NCI-H526 treated with DMSO at 0.1 percent for 48 hours (cell line): Measurements from ENCODE around the gene ADGRG2.

ENCODE experiments used
- DNase-seq: peaks from one replicate; lab custom pipeline; 2025; lab: John Stamatoyannopoulos, UW

The ADGRG2 gene, protein sequence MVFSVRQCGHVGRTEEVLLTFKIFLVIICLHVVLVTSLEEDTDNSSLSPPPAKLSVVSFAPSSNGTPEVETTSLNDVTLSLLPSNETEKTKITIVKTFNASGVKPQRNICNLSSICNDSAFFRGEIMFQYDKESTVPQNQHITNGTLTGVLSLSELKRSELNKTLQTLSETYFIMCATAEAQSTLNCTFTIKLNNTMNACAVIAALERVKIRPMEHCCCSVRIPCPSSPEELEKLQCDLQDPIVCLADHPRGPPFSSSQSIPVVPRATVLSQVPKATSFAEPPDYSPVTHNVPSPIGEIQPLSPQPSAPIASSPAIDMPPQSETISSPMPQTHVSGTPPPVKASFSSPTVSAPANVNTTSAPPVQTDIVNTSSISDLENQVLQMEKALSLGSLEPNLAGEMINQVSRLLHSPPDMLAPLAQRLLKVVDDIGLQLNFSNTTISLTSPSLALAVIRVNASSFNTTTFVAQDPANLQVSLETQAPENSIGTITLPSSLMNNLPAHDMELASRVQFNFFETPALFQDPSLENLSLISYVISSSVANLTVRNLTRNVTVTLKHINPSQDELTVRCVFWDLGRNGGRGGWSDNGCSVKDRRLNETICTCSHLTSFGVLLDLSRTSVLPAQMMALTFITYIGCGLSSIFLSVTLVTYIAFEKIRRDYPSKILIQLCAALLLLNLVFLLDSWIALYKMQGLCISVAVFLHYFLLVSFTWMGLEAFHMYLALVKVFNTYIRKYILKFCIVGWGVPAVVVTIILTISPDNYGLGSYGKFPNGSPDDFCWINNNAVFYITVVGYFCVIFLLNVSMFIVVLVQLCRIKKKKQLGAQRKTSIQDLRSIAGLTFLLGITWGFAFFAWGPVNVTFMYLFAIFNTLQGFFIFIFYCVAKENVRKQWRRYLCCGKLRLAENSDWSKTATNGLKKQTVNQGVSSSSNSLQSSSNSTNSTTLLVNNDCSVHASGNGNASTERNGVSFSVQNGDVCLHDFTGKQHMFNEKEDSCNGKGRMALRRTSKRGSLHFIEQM

DNA sequence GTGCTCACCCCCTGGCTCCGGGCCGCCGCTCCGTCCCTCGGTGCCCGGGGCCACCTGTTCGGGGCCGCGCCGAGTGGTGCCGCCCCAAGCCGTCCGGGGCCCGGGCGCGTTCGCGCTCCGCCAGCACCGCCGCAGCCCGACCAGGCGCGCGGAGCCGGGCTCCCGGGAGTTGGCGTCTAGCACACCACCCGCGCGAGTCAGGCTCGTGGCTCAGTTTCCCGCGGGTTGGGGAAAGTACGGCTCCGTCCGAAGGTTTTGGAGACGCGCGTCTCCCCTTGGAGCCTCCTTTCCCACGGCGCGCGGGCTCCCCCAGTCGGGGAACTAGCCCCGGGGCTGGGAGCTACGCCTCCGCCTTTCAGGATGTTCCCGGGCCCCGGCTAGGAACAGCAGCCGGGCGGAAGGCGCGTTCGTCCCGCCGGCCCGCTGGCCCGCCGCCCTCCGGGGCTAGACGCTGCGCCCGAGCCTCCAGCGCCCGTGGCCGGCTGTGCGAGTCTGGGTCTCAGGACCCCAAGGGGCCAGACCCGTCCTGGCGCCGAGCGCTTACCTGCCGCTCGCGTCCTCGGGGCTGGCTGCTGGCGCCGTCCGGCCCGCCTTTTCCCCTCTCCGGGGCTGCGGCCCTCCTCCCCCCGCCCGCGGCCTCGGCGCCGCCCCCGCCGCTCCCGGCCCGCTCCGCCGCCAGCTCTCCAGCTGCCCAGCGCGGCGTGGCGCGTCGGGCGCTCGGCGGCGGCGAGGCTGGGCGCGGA lies at the start of gene ADGRG2:
ADGRG2 (minus strand) TSS at position 571 of the 743 bp plus-strand sequence. CDS start 53,634 bp downstream, outside the sequence.
- no peak for DNase-seq

DNA sequence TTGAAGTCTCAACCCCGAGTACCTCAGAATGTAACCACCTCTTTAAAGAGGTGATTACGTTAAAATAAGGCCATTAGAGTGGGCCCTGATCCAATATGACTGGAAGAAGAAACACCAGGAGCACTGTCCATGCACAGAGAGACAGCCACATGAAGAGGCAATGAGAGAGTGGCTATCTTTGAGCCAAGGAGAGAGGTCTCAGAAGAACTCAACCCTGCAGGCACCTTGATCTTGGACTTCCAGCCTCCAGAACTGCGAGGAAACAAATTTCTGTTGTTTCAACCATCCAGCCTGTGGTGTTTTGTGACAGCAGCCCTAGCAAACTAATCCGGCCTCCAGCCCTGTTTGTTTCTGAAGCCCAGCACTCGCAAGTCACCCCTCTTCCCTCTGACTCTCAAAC lies 46.3 kb upstream of the ADGRG2 start:
- no peak for DNase-seq

DNA sequence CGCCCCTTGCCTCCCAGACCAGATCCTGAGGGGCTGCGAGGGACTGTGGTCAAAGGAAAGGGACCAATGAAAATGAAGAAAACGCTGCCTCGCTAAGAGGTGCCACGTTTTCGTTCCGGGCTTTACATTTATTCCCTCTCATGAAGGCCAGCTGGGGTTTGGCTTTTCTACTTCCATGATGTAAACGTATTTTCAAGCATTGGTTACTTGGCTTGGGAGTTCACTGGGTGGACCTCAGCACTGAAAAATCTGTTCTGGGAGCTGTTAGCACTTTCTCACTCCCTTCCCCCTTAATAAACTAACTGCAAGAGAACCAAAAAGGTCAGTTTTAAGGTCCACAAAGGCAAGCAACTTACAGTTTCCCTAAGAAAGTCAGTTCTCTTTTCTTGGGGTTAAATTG lies 40.6 kb upstream of the ADGRG2 start:
- DNase-seq, result no peak

DNA sequence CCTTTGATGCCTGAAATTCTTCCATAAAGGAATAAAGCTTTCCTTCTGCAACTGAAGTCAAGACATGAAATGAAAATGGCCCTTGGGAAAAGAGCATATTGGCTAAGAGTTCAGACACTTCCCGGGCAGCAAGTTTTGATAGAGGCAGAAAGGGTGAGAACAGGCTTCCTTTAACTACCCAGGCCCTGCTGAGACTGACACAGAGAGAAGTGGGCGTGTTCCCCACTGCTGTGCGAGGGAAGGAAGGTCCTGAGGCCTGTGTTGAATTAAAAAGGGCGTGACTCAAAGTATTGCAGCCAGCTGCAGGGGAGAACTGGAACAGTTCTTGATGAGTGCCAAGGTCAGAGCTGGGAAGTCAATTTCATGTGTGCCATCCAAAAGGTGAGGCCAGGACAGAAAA lies 33.9 kb upstream of the ADGRG2 start:
- DNase-seq, result no peak

DNA sequence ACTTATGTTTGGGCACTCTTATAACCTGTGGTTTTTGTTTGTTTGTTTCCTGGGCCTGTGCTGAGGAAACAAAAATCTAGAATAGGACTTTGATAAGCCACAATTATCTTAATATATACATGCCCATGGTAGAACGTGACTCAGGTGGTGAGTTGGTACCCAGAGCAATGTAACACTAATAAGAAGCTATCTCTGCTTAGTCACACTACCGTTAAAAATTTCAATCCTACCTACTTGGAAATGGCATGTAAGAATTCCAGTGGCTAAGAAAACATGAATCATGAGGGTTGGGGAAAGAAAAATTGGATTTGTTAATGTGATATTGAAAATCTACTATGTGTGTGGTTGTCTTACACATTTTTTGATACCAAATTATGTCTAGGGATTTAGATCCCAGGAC lies 30.5 kb upstream of the ADGRG2 start:
- DNase-seq, result no peak

DNA sequence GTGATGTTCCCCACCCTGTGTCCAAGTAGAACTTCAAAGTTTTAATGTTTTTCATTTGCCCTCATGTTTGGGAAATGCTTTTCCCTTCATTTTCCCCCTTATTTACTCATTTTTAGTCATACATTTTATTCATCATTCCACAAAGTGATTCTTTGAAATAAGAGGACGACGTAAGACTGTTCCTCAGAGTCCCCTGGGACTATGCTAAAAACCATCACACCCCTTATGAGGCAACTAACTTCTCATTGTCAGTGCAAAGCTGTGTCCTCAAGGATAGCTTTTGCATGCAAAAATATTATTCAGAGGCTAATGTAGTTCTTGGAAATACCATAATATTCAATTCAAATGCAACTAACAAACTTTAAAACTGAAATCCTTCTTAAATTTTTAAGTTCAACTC lies 14.8 kb upstream of the ADGRG2 start:
- DNase-seq, result no peak

DNA sequence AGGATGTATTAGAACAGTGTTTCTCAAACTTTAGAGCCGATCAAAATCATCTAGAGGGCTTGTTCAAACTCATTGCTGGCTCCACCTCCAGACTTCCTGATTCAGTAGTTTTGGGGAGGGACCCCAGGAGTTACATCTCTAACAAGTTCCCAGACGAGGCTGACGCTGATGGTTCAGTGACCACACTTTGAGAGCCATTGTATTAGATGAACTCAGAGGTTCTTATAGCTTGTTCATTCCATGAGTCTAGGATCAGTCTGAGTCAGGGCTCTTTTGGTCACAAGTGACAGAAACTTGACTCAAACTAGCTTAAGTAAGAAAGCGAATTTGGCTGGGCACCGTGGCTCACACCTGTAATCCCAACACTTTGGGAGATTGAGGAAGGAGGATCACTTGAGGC lies 11.5 kb upstream of the ADGRG2 start:
- no peak for DNase-seq

DNA sequence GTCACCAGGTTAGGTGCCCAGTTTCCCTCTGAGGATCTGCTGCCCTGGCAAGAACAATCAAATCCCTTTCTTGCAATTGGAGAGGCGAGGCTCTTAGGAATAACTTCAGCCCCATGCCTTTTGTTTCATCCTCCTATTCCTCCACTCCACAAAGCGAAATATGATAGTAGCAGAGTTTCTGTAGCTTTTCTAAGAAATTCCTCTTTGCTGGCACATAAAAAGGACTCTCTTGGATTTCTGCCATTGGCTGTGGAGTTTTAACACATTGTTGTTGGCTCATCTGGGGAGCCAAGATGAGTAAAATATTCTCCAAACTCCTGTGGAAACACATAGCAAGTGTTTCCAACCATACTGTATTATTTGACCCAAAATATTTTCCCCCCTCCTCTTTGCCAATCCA lies 11.0 kb upstream of the ADGRG2 start:
- DNase-seq, result no peak

DNA sequence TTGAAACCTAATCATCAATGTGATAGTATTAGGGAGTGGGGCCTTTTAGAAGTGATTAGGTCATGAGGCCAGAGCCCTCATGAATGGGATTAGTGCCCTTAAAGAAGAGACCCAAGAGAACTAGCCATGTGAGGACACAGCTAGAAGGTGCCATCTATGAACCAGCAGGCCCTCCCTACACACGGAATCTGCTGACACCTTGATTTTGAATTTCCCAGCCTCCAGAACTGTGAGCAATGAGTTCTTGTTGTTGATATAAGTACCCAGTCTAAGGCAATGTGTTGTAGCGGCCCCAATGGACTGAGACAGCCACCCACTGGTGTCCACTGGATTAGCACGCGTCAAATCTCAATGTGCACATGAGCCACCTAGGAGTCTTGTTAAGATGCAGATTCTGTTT lies 8.4 kb upstream of the ADGRG2 start:
- DNase-seq, result no peak

DNA sequence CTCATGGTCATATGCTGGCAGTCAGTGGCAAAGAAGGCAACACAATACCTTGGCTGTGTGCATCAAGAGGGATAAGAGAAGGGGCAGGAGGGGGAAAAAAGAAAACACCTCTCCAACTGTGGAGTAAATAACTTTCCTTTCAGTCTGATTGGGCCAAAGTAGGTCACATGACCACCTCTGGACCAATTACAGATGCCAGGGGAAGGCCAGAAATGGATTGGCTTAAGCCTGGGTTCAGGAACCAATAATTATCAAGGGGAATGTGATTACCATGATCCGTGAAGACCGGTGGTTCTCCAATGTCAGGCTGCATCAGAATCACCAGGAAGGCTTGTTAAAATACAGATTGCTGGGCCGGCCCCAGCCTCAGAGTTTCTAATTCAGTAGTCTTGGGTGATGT lies 7.4 kb upstream of the ADGRG2 start:
- DNase-seq, result no peak

DNA sequence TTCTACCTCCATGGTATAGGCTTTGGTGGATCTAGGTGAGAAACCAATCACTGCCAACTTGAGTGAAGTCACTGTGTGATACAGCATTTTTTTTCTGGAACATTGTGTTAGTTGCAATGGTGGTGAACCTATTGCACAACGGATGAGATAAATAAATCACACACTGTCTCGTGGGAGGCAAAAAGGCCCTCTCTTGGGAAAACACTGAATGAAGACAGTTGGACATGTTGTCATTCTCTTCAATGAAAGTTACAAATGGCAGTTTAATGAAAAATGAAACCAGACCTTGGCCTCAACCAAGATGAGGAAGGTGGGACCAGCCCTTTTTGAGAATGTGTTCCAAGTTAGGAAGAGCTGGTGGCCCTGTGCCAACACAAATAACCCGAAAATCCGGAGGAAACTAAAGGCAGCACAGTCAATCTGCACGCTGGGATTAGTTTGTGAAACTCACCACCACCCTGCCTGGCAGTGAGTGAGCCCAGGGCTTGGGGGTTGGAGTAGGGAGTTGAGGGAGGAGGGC lies 5.4 kb upstream of the ADGRG2 start:
- DNase-seq, result no peak

DNA sequence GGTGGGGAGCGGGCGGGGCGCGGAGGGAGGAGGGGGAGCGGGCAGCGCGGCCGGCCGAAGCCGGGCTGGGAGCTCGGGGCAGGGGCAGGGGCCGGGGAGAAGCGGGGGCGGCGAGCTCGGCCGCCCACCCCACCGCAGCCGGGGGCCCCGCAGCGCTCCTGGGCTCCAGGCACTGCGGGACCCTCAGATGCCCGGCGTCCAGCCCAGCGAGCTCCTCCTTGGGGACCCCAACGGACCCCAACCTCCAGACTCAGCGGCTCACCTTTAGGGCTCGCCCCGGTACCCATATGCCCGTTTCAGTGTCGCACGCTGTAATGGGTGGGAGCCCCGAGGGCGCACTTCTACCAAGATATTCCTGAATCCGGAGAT lies 357 bp upstream of the ADGRG2 start:
- no peak for DNase-seq

DNA sequence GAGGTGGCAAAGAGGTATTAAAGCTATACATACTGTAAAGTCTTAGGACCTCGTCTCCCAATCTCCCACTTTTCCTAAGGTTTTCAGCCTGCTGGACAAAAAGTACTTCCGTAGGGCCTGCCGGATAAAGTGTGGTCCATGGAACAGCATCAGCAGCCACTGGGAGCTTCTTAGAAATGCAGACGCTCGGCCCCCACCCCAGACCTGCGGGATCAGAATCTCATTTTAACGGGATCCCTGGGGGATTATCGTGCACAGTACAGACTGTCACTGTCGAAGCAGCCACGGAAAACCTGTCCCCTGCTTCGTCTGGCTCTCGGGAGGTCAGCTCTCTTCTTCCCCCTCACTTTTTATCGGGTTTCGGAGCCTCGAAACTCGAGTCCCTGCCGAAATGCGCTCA lies 802 bp downstream of the ADGRG2 start:
- no peak for DNase-seq

DNA sequence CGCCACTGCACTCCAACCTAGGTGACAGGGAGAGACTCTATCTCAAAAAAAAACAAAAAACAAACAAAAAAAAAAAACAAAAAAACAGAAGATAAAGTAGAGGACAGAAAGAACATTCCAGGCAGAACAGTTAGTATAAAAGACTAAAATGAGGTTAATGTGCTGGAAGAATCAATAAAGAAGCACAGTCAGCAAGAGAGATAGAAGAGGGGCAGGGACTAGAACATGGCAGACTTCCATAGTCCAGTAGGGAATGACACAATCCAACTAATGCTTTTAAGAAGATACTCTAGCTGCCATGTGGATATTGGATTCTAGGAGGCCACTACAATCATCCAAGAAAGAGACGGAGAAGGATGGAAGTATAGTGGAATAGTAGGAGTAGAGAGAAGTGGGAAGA lies 11.6 kb downstream of the ADGRG2 start:
- DNase-seq, result no peak

DNA sequence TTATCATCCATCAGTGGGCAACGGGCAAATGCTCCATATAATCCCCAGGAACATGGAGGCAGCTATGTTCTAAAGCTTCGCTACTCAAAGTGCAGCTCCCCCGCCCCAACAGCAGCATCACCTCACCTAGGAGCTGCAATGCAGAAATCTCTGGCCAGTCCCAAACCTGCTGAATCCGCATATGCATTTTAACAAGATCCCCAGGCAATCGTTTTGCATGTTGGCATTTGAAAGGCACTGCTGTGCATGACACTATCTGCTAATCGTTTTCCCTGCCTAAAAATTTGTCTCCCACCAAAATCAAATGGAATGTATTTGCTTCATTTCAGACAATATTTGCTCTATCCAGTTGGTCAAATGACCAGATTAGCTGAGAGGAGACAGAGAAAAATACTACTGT lies 15.2 kb downstream of the ADGRG2 start:
- DNase-seq, result no peak

DNA sequence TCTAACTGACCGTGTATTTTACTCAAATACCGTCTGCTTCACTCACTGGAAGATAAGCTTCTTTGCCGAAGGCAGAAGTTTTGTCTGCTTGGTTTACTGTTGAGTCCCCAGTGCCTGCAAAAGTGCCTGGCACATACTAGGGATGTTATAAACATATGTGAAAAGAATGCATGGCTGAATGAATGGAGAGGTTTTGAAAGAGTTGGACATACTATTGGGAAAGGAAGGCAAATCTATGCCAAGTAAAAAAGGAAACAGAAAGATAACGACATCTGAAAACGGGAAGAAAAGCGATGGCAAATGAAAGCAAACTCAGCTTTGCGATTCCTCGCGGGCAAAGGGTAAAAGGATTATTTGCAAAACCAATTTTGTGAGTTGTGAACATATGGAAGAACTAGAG lies 21.7 kb downstream of the ADGRG2 start:
- no peak for DNase-seq

DNA sequence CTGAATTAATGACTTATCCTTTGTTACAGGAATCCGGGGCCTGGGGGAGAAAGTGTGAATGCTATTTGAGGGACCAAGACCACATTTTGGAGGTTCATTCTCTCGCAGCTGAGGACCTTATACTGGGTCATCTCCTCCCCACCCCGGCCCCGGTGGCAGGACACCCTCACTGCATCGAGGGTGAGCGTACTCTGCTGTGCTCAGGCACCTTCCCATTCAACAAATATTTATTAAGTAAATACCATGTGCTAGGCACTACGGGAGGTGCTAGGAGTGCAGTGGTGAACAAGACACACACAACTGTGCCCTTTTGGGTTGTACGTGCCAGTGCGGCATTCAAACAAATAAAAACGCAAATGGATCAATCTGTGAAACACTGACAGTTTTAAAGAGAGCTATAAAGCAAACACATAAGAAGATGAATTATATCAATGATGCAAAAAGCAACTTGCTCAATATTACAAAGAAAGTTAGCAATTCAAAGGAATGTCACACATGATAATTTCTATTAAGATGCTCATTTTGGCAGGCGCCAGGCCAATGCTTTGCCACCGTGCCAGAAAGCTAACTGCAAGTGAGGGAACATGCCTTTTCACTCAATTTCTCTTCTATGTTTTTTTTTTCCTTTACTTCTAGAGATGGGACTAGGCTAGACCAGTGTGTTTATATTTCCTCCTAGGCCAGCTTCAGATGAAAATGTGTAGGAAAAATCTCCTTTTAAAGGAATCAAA lies 24.6 kb downstream of the ADGRG2 start:
- DNase-seq, result no peak

DNA sequence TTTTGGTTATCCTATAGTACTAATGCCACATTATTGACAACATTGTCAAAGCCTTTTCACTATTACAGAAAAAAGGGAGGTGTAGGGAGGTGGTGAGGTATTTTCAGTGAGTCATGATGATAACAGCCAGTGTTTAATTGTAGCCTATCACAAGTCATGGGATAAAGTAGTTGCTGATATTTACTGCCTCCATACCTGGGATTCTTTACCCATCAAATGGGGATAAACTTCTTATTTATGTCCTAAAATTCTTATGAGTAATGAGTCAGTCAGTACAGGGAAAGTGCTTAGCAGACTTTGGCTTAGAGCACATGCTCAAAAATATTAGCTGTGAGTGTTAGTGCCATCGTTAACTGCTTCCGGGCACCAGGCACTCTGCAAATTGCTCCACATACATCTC lies 25.7 kb downstream of the ADGRG2 start:
- DNase-seq, result no peak

DNA sequence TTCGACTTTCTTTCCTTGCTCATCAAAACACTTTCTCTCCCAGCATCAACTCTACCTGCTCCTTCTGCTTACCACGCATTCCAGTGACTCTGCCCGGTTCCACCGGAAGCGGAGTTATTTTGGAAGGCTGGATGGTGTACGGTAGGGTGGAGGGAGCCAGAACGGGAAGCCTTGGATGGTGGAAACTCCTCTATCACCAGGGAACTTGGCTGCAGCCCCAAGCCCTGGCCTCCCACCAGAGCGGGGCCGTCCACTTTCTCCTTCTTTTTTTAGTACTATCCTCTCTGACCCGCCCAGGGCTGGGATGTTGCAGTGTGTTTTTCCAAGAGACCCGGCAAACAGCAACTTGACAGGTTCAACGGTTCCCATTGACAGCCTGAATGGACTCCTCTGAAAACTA lies 27.6 kb downstream of the ADGRG2 start:
- DNase-seq, result no peak

DNA sequence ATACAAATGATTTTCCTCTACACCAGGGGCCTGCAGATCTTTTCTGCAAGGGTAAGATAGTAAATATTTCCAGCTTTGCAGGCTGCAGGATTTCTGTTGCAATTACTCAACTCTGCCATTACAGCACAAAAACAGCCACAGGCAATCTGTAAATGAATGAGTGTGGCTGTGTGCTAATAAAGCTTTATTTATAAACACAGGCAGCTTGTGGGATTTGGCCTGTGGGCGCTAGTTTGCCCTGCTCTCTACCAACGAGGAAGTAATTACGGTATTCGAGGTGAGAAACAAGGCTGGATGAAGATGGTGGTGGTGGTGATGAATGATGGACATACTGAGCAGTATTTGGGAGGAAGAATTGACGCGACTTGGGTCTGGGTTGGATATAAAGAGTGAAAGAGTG lies 30.7 kb downstream of the ADGRG2 start:
- no peak for DNase-seq

DNA sequence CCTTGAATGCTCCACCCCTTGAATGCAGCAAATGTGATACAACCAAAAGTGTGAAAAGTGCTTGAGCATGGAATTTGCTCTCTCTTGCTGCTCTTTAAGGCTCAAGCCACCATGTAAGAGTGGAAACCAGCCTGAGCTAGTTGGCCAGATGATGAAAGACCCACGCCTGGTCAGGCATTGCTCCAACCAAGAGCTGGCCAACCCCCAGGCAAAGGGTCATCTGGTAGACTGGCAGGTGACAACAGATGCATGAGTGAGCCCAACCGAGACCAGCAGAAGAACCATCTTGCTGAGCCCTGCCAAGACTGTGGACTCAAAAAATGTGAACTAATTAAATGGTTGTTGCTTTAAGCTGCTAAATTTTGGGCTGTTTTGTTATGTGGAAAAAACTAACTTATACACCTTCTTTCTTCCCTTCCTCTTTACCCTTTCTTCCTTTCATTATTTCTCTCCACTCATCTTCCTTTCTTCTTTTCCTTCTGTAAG lies 32.7 kb downstream of the ADGRG2 start:
- DNase-seq, result no peak
